Measurements from ENCODE around the gene BTBD6.

BTBD6 gene

GRCh38 chr14:105211758-105212089 is 36.6 kb upstream of the BTBD6 start:
- no peak for DNase-seq

GRCh38 chr14:105212541-105213300 is 35.6 kb upstream of the BTBD6 start:
- DNase-seq: no peak

GRCh38 chr14:105213361-105213760 is 35.0 kb upstream of the BTBD6 start:
- DNase-seq: no peak

DNA sequence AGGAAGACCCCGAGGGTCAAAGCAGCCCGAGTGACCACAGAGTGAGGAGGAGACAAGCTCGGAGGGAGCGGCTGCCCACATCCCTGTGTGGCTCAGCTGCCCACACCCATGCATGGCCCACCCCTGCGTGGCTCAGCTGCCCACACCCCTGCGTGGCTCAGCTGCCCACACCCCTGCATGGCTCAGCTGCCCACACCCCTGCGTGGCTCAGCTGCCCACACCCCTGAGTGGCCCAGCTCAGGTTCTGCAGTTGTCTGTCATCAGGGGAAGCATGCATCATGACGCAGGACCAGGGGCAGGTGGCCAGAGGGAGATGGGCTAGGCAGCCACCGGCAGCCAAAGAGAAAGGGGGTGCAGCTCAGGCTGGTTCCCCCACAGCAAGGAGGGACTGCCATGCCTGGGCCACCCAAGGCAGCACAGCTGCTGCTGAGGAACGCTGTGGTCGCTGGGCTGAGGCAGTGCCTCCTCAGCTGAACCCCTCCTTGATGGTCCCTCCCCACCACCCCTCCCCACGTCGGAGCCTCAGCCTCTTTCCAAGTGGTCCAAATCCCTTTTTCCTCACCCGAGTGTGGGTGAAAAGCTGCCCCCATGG is 33.9 kb upstream of the BTBD6 start:
- DNase-seq: no peak

DNA sequence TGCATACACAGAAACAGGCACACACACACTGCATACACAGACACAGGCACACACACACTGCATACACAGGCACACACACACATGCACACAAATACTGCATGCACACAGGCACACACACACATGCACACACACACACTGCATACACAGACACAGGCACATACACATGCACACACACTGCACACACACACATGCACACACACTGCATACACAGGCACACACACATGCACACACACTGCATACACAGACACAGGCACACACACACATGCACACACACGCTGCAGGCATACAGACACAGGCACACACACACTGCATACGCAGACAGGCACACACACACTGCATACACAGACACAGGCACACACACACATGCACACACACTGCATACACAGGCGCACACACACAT is 32.7 kb upstream of the BTBD6 start:
- no peak for DNase-seq

GRCh38 chr14:105216490-105217247 is 31.7 kb upstream of the BTBD6 start:
- no peak for DNase-seq

GRCh38 chr14:105217774-105218173 is 30.6 kb upstream of the BTBD6 start:
- no peak for DNase-seq

DNA sequence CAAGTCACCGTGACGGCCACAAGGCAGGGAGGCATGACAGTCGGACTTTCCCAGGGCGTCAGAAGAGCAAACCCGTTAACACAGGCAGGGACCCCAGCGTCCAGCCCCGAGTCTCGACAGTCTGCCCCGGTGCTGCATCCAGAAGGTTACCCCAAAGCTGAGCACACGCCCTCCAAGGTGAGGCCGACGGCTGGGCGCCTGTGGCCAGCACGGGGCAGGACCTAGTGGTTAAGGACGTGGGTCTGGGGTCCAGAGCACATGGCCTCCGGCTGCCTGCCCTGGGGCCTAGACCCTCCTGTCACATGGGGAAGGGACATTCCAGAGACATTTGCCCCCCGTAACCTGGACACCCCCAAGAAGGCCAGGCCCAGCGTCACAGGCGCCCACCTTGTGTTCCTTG is 29.7 kb upstream of the BTBD6 start:
- no peak for DNase-seq

- DNase-seq: no peak
These were observed 29.2 kb upstream of the BTBD6 start for GRCh38 chr14:105219043-105219612.

- no peak for DNase-seq
These were observed 28.6 kb upstream of the BTBD6 start for GRCh38 chr14:105219753-105220152.

DNA sequence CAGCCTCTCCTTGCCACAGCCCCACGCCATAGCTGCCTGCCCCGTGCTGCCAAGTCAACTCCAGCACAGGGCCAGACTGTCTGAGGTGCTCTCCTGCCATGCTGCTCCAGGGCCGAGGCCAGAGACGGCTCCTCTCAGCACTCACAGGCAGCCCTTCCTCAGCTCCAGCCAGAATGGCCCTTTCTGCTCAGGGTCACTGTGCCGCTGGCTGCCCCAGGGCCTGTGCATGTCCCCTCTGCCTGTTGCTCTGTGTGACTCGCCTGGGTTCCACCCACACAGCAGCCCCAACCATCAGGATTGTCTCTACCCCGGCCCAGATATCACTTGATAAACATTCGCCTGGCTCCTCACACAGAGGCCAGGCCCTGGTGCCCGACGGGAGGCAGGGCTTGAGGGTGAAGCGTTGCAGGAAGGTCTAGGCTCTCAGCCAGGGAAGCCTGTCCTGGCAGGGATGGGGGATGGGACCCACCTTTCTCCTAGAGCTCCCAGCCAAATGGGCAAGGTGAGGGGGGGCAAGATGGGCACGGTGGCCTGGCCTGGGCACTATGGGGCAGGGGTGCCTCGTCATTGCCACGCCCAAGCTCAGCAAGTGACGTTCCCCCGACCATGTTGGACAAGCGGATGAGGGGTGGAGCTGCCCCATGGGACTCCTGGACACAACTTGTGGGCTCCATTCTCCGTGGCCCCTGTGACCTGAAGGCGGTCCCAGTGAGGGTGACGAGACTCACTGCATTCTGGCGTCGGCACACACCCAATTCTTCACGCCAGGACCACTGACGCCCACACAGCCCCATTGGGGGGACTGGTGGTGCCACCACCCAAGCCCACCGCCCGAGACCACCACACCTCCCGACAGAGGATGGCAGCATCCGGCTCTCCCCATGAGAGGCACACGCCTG is 27.4 kb upstream of the BTBD6 start:
- no peak for DNase-seq

- DNase-seq: no peak
These were observed 26.6 kb upstream of the BTBD6 start for GRCh38 chr14:105221598-105222178.

- DNase-seq: no peak
These were observed 25.1 kb upstream of the BTBD6 start for GRCh38 chr14:105223260-105223659.

DNA sequence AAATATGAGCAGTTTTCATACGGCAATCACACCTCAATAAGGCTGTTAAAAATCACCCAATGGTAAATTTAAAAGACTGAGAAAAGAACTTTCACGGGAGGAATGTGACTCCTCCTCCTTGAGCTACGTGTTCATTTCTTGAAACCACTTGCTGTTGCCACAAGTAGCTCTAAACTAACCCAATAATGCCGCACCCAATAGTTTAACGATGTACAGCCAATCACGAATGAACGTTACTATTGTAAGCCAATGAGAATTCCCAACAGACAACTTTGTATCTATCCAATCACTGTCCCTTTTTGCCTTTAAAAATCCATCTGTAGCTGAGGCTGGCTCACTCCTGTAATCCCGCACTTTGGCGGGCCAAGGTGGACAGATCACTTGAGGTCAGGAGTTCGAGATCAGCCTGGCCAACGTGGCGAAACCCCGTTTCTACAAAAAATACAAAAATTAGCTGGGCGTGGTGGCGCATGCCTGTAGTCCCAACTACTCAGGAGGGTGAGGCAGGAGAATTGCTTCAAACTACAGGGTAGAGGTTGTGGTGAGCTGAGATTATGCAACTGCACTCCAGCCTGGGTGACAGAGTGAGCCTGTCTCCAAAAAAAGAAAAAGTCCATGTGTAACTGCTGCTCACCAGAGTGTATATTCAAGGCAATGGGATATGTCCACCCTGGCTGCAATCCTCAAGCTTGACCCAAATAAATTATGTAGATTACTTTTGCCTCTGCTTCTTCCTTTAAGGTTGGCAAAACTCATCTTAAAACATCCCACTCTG is 24.4 kb upstream of the BTBD6 start:
- DNase-seq: no peak

- DNase-seq: no peak
These were observed 23.3 kb upstream of the BTBD6 start for GRCh38 chr14:105224845-105225570.

DNA sequence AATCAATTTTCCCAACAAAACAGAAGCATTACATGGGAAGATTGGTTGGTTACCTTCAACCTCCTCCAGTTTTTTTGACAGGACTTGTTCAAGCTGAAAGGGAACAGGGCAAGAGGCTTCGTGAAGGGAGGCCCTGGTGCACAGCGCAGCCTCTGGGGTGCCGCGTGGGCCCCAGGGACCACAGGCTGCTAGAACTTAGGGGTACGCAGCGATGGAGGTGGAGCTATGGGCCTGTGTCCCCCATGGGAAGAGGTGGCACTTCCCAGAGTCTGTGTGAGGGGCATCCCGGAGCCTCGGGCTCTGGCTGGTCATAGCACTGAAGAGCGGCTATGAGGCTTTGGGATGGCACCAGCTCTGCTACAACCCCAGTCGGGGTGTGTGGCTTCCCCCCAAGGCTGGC is 22.1 kb upstream of the BTBD6 start:
- DNase-seq: no peak

GRCh38 chr14:105227346-105227745 is 21.0 kb upstream of the BTBD6 start:
- DNase-seq: no peak

DNA sequence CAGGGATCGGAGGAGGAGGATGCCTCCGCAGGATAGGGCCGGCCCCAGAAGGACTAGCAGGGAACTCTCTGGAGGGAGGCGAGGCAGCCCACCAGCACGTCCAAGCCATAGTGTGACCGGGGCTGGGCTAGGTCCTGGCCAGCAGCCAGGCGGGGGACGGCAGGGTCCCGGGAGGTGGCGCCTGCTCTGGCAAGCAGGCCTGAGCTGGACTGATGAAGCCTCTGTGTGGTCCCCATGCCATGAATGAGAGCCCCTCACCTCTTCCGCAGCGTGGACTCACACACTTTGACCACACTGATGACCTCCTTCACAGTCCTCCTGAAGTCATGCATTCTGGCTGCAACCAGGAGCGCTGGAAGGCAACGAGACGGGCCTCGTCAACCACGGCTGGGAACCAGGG is 19.8 kb upstream of the BTBD6 start:
- DNase-seq: no peak

GRCh38 chr14:105229099-105229655 is 19.2 kb upstream of the BTBD6 start:
- no peak for DNase-seq

GRCh38 chr14:105240811-105241576 is 7.3 kb upstream of the BTBD6 start:
- DNase-seq: no peak

Measured in NCI-H187 treated with DMSO at 0.1 percent for 48 hours (cell line).